ENCODE data around the gene NR1D1. TPM values are rescaled to one million over a fixed set of nuclear protein-coding genes. Genes with fewer than 3 reads are reported as not detected.
A peak's percentile ranks its signal among the peaks of the same experiment; 100 is the strongest.

Gene NR1D1
- total RNA-seq, 3 donors from 2014 or later = 8.8 to 10.5 (median 9.2) TPM

GRCh38 chr17:40079545-40079944 lies 20.8 kb downstream of the NR1D1 start:
- Histone ChIP-seq H3K36me3 (no peaks in the 10 kb centered on the region), H3K4me1 (peaks cover 12 to 21% of the 10 kb centered on the region in 2 donors), H3K27ac (peak overlapping the region in 1 of 2 donors; percentile 15), H3K27me3 (no peaks in the 10 kb centered on the region), H3K4me3 (no peak overlapping the region), H3K9me3 (no peaks in the 10 kb centered on the region)
- intact Hi-C loops (cut with DNase I; ENCODE audit: low total_unique reads) = no loop called here
- TF ChIP-seq POLR2A (IDR thresholded peaks at IDR 0.05) (no peak), POLR2AphosphoS5 (IDR thresholded peaks at IDR 0.05) (no peak), CTCF (IDR thresholded peaks at IDR 0.05) (no peak)
- DNase-seq (ENCODE audit: low spot score in 2 of 2) = no peak

GRCh38 chr17:40076591-40076990 lies 23.8 kb downstream of the NR1D1 start:
- Histone ChIP-seq H3K27me3 (no peaks in the 10 kb centered on the region), H3K4me3 (no peak overlapping the region), H3K4me1 (peaks cover 38 to 51% of the 10 kb centered on the region in 2 donors), H3K9me3 (no peaks in the 10 kb centered on the region), H3K27ac (peak overlapping the region; percentile 94 to 96), H3K36me3 (no peaks in the 10 kb centered on the region)
- DNase-seq (ENCODE audit: low spot score in 2 of 2) = no peak
- TF ChIP-seq CTCF (IDR thresholded peaks at IDR 0.05) = no peak
- TF ChIP-seq POLR2AphosphoS5 (IDR thresholded peaks at IDR 0.05) = no peak
- no peak for TF ChIP-seq POLR2A (IDR thresholded peaks at IDR 0.05)
- intact Hi-C loops (cut with DNase I; ENCODE audit: low total_unique reads) = no loop called here

- intact Hi-C loops (cut with DNase I; ENCODE audit: low total_unique reads) = no loop called here
- H3K4me3 ChIP-seq = peak overlapping the region in 1 of 3 donors; percentile 13
- peak overlapping the region; percentile 94 to 96 for H3K27ac ChIP-seq
Observed at GRCh38 chr17:40075942-40076498, 24.4 kb downstream of the NR1D1 start.

GRCh38 chr17:40075201-40075941 lies 25.0 kb downstream of the NR1D1 start:
- H3K4me3 ChIP-seq = peak overlapping the region in 2 of 3 donors; percentile 13 to 15
- peaks cover 48 to 63% of the 10 kb centered on the region in 2 donors for H3K4me1 ChIP-seq
- intact Hi-C loops (cut with DNase I; ENCODE audit: low total_unique reads) = no loop called here
- peak overlapping the region; percentile 94 to 96 for H3K27ac ChIP-seq
- H3K9me3 ChIP-seq = no peaks in the 10 kb centered on the region
- H3K27me3 ChIP-seq = no peaks in the 10 kb centered on the region
- TF ChIP-seq POLR2A (IDR thresholded peaks at IDR 0.05) (no peak), CTCF (IDR thresholded peaks at IDR 0.05) (peak; percentile 75 to 98 (median 91)), POLR2AphosphoS5 (IDR thresholded peaks at IDR 0.05) (peak; percentile 13 to 21 (median 19))
- DNase-seq (ENCODE audit: low spot score in 2 of 2) = peak; percentile 84 to 89
- no peaks in the 10 kb centered on the region for H3K36me3 ChIP-seq

More at GRCh38 chr17:40075942-40076498, 24.4 kb downstream of the NR1D1 start:
- TF ChIP-seq POLR2A (IDR thresholded peaks at IDR 0.05) (no peak), CTCF (IDR thresholded peaks at IDR 0.05) (no peak), POLR2AphosphoS5 (IDR thresholded peaks at IDR 0.05) (no peak)
- no peaks in the 10 kb centered on the region for H3K36me3 ChIP-seq
- H3K27me3 ChIP-seq = no peaks in the 10 kb centered on the region
- peaks cover 41 to 57% of the 10 kb centered on the region in 2 donors for H3K4me1 ChIP-seq
- no peak for DNase-seq (ENCODE audit: low spot score in 2 of 2)
- H3K9me3 ChIP-seq = no peaks in the 10 kb centered on the region

GRCh38 chr17:40074871-40075200 lies 25.6 kb downstream of the NR1D1 start:
- TF ChIP-seq CTCF (IDR thresholded peaks at IDR 0.05) (no peak), POLR2A (IDR thresholded peaks at IDR 0.05) (no peak), POLR2AphosphoS5 (IDR thresholded peaks at IDR 0.05) (no peak)
- H3K27me3 ChIP-seq = no peaks in the 10 kb centered on the region
- H3K27ac ChIP-seq = peak overlapping the region; percentile 94 to 96
- intact Hi-C loops (cut with DNase I; ENCODE audit: low total_unique reads) = no loop called here
- H3K4me3 ChIP-seq = peak overlapping the region in 2 of 3 donors; percentile 13 to 15
- H3K36me3 ChIP-seq = no peaks in the 10 kb centered on the region
- DNase-seq (ENCODE audit: low spot score in 2 of 2) = no peak
- H3K9me3 ChIP-seq = no peaks in the 10 kb centered on the region
- H3K4me1 ChIP-seq = peaks cover 53 to 69% of the 10 kb centered on the region in 2 donors
